Immature natural killer cell (primary cell): ENCODE measurements around the gene AFF2. TPM values are rescaled to one million over a fixed set of nuclear protein-coding genes. Genes with fewer than 3 reads are reported as not detected.

Experiments
- DNase-seq, 3 donors: peaks; one replicate each; pipeline ENCODE4 v3.0.0; 2022; ENCODE audit warnings: mixed read lengths in 1 of 3
- H3K27ac Mint-ChIP-seq, 6 donors: one replicate each; pipeline ENCODE4 v1.8.0; 2020; ENCODE audit warnings: mixed read lengths in 6 of 6, mild to moderate bottlenecking in 5 of 6, inconsistent platforms in 4 of 6, moderate library complexity in 3 of 6
- H3K27me3 Mint-ChIP-seq, 3 donors: one replicate each; pipeline ENCODE4 v1.8.0; 2020 to 2021; ENCODE audit warnings: low read depth in 3 of 3, mild to moderate bottlenecking in 3 of 3, mixed read lengths in 3 of 3, moderate library complexity in 3 of 3, inconsistent platforms in 1 of 3
- H3K36me3 Mint-ChIP-seq, 3 donors: one replicate each; pipeline ENCODE4 v1.8.0; 2020; ENCODE audit warnings: mixed read lengths in 3 of 3, inconsistent platforms in 2 of 3, mild to moderate bottlenecking in 2 of 3
- H3K4me1 Mint-ChIP-seq, 2 donors: one replicate each; pipeline ENCODE4 v1.8.0; 2020; ENCODE audit warnings: inconsistent platforms in 2 of 2, mild to moderate bottlenecking in 2 of 2, mixed read lengths in 2 of 2, moderate library complexity in 1 of 2
- H3K4me3 Mint-ChIP-seq, 5 donors: one replicate each; pipeline ENCODE4 v1.8.0; 2020; ENCODE audit warnings: mild to moderate bottlenecking in 5 of 5, mixed read lengths in 5 of 5, inconsistent platforms in 3 of 5, moderate library complexity in 3 of 5
- H3K9me3 Mint-ChIP-seq, 6 donors: one replicate each; pipeline ENCODE4 v1.8.0; 2020; ENCODE audit warnings: mild to moderate bottlenecking in 6 of 6, mixed read lengths in 6 of 6, inconsistent platforms in 4 of 6, moderate library complexity in 3 of 6
- polyA plus RNA-seq, 3 donors: library from polyadenylated mRNA; unstranded; fragments of 300-500 nt; fragmentation: Illumina TruSeq; gene quantifications; one replicate each; pipeline ENCODE4 v1.2.3, GENCODE V29; 2021

Gene AFF2
- polyA plus RNA-seq, 3 donors from 2014 or later: not detected

DNA sequence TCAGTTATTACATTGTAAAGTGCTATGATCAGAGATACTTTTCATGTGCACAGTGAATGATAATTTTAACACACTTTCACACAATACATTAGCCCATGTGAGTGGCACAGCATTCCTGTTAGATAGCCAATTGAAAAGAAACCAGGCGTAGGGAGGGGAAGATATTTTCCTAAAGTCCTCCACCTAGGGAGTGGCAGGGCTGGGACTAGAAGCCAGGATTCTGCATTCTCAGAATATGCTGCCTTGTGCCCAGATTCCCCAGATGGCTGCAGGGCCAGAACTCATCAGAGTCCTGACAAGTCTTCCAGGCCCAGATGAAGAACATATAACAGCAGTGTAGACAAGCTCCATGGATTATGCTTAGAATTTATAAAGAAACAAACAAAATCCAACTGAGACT, 350.2 kb downstream of the AFF2 start:
- Mint-ChIP-seq H3K4me1 (no peaks in the 10 kb centered on the region), H3K9me3 (no peaks in the 10 kb centered on the region), H3K27ac (no peak overlapping the region), H3K36me3 (no peaks in the 10 kb centered on the region), H3K27me3 (no peaks in the 10 kb centered on the region), H3K4me3 (no peak overlapping the region)
- no peak for DNase-seq

- Mint-ChIP-seq H3K36me3 (no peaks in the 10 kb centered on the region), H3K27me3 (no peaks in the 10 kb centered on the region), H3K9me3 (peaks cover 0 to 1% (median 0%) of the 10 kb centered on the region in 6 donors), H3K27ac (no peak overlapping the region), H3K4me1 (no peaks in the 10 kb centered on the region), H3K4me3 (no peak overlapping the region)
- DNase-seq: no peak
Measured at GRCh38 chrX:148854306-148854705, 353.9 kb downstream of the AFF2 start.

DNA sequence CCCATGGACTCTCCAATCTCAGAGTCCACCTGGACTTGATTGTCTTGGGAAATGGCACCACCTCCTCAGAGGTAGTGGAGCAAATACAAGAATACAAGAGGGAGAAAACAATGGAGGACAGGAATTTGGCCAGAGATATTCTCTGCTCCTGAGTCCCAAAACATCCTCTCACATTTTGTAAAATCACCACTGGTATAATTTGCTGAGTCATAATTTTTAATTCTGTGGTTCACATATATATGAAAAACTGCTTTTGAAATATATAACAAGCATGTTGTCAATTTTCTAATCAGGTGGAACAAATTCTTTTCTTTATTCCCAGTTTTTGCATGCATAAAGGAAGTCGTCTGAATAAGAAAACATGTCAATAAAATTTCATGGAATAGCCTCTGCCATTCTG, 356.1 kb downstream of the AFF2 start:
- H3K4me1 Mint-ChIP-seq: no peaks in the 10 kb centered on the region
- H3K9me3 Mint-ChIP-seq: peaks cover 0 to 1% (median 0%) of the 10 kb centered on the region in 6 donors
- H3K27me3 Mint-ChIP-seq: peaks cover 0 to 2% (median under 1%) of the 10 kb centered on the region in 3 donors
- no peak for DNase-seq
- no peaks in the 10 kb centered on the region for H3K36me3 Mint-ChIP-seq
- no peak overlapping the region for H3K27ac Mint-ChIP-seq
- no peak overlapping the region for H3K4me3 Mint-ChIP-seq

GRCh38 chrX:148865277-148866210, 365.1 kb downstream of the AFF2 start:
- H3K36me3 Mint-ChIP-seq: no peaks in the 10 kb centered on the region
- peaks cover 0 to 2% (median 0%) of the 10 kb centered on the region in 6 donors for H3K9me3 Mint-ChIP-seq
- no peak overlapping the region for H3K27ac Mint-ChIP-seq
- no peak for DNase-seq
- H3K4me1 Mint-ChIP-seq: no peaks in the 10 kb centered on the region
- peaks cover 1 to 11% (median 4%) of the 10 kb centered on the region in 3 donors for H3K27me3 Mint-ChIP-seq
- no peak overlapping the region for H3K4me3 Mint-ChIP-seq

- Mint-ChIP-seq H3K36me3 (no peaks in the 10 kb centered on the region), H3K27ac (no peak overlapping the region), H3K4me1 (no peaks in the 10 kb centered on the region), H3K9me3 (peaks cover 0 to 2% (median 0%) of the 10 kb centered on the region in 6 donors), H3K4me3 (no peak overlapping the region), H3K27me3 (peaks cover 1 to 10% (median 2%) of the 10 kb centered on the region in 3 donors)
- DNase-seq: no peak
Measured at GRCh38 chrX:148867596-148867995, 367.2 kb downstream of the AFF2 start.

GRCh38 chrX:148871422-148872160, 371.2 kb downstream of the AFF2 start:
- Mint-ChIP-seq H3K9me3 (peaks cover 0 to 2% (median 0%) of the 10 kb centered on the region in 6 donors), H3K27me3 (peaks cover 1 to 8% (median 2%) of the 10 kb centered on the region in 3 donors), H3K4me1 (no peaks in the 10 kb centered on the region), H3K36me3 (no peaks in the 10 kb centered on the region), H3K4me3 (no peak overlapping the region), H3K27ac (no peak overlapping the region)
- no peak for DNase-seq

DNA sequence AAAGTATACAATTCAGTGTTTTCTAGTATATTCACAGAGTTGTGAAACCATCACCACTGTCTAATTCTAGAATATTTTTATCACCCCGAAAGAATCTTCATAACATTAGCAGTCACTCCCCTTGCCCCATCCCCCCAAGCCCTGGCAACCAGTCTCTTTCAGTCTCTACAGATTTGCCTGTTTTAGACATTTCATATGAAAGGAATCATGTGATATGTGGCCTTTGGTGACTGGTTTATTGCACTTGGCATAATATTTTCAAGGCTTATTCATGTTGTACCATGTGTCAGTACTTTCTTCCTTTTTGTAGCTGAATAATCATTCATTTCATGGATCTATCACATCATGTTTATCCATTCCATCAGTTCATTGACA, 371.7 kb downstream of the AFF2 start:
- H3K4me1 Mint-ChIP-seq: no peaks in the 10 kb centered on the region
- peaks cover 0 to 2% (median 0%) of the 10 kb centered on the region in 6 donors for H3K9me3 Mint-ChIP-seq
- H3K4me3 Mint-ChIP-seq: no peak overlapping the region
- no peaks in the 10 kb centered on the region for H3K36me3 Mint-ChIP-seq
- H3K27ac Mint-ChIP-seq: no peak overlapping the region
- H3K27me3 Mint-ChIP-seq: peaks cover 1 to 5% (median 2%) of the 10 kb centered on the region in 3 donors
- no peak for DNase-seq

DNA sequence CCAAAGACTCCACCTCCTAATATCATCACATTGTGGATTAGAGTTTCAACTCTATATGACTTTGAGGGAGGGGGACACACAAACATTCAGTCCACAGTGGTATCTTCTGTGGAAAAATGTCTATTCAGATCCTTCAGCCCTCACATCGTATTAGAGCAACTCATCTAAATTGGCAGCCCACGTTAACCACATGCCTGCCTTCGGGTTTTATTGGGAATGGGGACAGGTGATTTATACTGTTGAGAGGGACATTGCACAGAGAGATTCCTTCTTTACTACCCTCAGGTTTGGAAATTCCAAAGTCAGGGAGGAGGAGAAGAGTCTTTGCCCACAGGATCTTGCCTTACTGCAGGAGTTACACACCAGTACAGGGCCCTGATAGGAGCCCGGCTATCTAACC, 372.5 kb downstream of the AFF2 start:
- DNase-seq: no peak
- Mint-ChIP-seq H3K27me3 (peaks cover 1 to 4% (median 2%) of the 10 kb centered on the region in 3 donors), H3K4me1 (no peaks in the 10 kb centered on the region), H3K36me3 (no peaks in the 10 kb centered on the region), H3K4me3 (no peak overlapping the region), H3K27ac (no peak overlapping the region), H3K9me3 (peaks cover 0 to 2% (median 0%) of the 10 kb centered on the region in 6 donors)

GRCh38 chrX:148874636-148875246, 374.3 kb downstream of the AFF2 start:
- Mint-ChIP-seq H3K27me3 (peaks cover 0 to 4% (median 0%) of the 10 kb centered on the region in 3 donors), H3K4me1 (no peaks in the 10 kb centered on the region), H3K27ac (no peak overlapping the region), H3K4me3 (no peak overlapping the region), H3K36me3 (no peaks in the 10 kb centered on the region), H3K9me3 (no peaks in the 10 kb centered on the region)
- no peak for DNase-seq

- H3K36me3 Mint-ChIP-seq: no peaks in the 10 kb centered on the region
- no peaks in the 10 kb centered on the region for H3K4me1 Mint-ChIP-seq
- H3K4me3 Mint-ChIP-seq: no peak overlapping the region
- no peaks in the 10 kb centered on the region for H3K9me3 Mint-ChIP-seq
- H3K27ac Mint-ChIP-seq: no peak overlapping the region
- no peak for DNase-seq
- H3K27me3 Mint-ChIP-seq: peaks cover 0 to 4% (median 0%) of the 10 kb centered on the region in 3 donors
Measured at GRCh38 chrX:148878371-148878770, 378.0 kb downstream of the AFF2 start.

DNA sequence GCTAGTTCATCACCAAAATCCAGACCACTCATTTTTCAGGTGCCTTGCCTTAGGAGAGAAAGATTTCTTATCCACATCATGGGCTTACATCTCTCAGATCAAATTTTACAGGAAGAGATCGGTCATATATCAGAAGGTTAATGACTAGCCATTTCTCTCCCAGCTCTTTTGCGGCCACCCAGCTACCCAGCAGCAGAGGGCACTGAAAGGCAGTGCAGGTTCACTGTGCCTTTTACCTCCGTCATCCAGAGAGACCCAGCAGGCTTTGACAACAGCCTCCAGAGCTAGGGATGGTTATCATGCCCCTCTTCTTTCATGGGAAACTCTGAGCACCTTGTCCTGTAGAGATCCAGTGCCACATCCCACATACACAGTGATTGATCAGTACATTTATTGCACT, 384.8 kb downstream of the AFF2 start:
- DNase-seq: no peak
- Mint-ChIP-seq H3K4me1 (no peaks in the 10 kb centered on the region), H3K27ac (no peak overlapping the region), H3K27me3 (no peaks in the 10 kb centered on the region), H3K9me3 (peaks cover 0 to 2% (median 0%) of the 10 kb centered on the region in 6 donors), H3K36me3 (no peaks in the 10 kb centered on the region), H3K4me3 (no peak overlapping the region)

- Mint-ChIP-seq H3K4me1 (no peaks in the 10 kb centered on the region), H3K27ac (no peak overlapping the region), H3K36me3 (no peaks in the 10 kb centered on the region), H3K9me3 (no peaks in the 10 kb centered on the region), H3K27me3 (peaks cover 0 to 2% (median 0%) of the 10 kb centered on the region in 3 donors), H3K4me3 (no peak overlapping the region)
- no peak for DNase-seq
Measured at GRCh38 chrX:148893395-148893794, 393.0 kb downstream of the AFF2 start.

DNA sequence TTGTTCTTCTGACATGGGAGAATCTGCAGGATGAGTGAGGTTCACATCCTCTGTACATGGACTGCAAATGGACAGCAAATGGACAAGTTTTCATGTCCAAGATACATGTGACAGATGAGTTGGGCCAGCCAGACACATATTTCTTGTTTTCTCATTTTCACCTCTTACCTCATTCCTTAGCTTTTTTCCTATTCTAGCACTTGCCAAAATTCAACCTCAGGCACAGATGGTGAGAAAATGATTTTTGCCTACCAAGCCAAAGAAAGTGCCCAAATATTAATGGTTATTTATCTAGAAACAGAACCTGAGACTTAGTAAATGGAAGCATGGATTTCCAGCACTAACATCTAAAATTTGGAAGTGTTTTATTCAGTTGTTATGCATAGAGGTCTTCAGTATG, 402.2 kb downstream of the AFF2 start:
- Mint-ChIP-seq H3K4me1 (no peaks in the 10 kb centered on the region), H3K36me3 (no peaks in the 10 kb centered on the region), H3K9me3 (peaks cover 0 to 5% (median 0%) of the 10 kb centered on the region in 6 donors), H3K27ac (no peak overlapping the region), H3K4me3 (no peak overlapping the region), H3K27me3 (no peaks in the 10 kb centered on the region)
- DNase-seq: no peak

DNA sequence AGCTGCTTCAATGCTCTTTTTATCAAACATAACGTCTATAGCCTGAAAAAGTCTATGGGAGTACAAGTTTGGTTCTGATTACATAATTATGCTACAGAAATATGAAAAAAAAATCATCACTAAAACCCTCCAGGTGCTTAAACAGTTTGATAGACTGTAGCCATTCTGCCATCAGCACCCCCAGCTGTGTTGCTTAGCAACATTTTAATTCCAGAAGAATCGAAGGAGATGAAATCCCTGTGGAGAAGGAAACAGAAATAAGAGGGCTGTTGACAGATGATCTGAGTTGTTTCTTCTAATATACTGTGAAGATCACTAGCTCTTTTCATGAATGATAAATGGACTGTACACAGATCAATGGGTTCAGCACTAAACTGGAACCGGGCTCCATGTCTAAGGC, 402.8 kb downstream of the AFF2 start:
- Mint-ChIP-seq H3K27ac (no peak overlapping the region), H3K4me1 (no peaks in the 10 kb centered on the region), H3K9me3 (peaks cover 0 to 5% (median 0%) of the 10 kb centered on the region in 6 donors), H3K36me3 (no peaks in the 10 kb centered on the region), H3K4me3 (no peak overlapping the region), H3K27me3 (no peaks in the 10 kb centered on the region)
- no peak for DNase-seq
